HepG2 (cell line): Measurements from ENCODE around the gene MSI2. TPM values are rescaled to one million over a fixed set of nuclear protein-coding genes. Genes with fewer than 3 reads are reported as not detected.

Source experiments
- CBX1 ChIP-seq: IDR thresholded peaks from one replicate; pipeline ENCODE4 v1.6.1; 2016; ENCODE audit warnings: antibody characterized with exemption, low read depth
- CENPT ChIP-seq: sonication (generic); formaldehyde crosslinking; IDR thresholded peaks from 2 replicates; pipeline ENCODE4 v1.8.0; 2022; ENCODE audit warnings: low read depth, mild to moderate bottlenecking, moderate library complexity, missing genetic modification reagents
- ESRRA ChIP-seq: sonication (generic); formaldehyde crosslinking; IDR thresholded peaks from 2 replicates; pipeline ENCODE4 v1.5.1; 2020; ENCODE audit warnings: mild to moderate bottlenecking, low read depth, missing genetic modification reagents
- ETV6 ChIP-seq: sonication (generic); formaldehyde crosslinking; conservative IDR thresholded peaks from 2 replicates; pipeline ENCODE4 v1.4.0; 2020; ENCODE audit warnings: missing genetic modification reagents
- GABPA ChIP-seq, 2 experiments: IDR thresholded peaks; 2 replicates each; pipeline ENCODE4 v1.6.1; 2011 to 2016; ENCODE audit warnings: low read depth in 2 of 2, low read length in 1 of 2, missing biosample characterization in 1 of 2, missing genetic modification characterization in 1 of 2
- GLI4 ChIP-seq: sonication (generic); formaldehyde crosslinking; IDR thresholded peaks from 2 replicates; pipeline ENCODE4 v1.5.1; 2020; ENCODE audit warnings: missing genetic modification reagents, mild to moderate bottlenecking, moderate library complexity, borderline replicate concordance
- MTA3 ChIP-seq: sonication (generic); formaldehyde crosslinking; IDR thresholded peaks from 2 replicates; pipeline ENCODE4 v1.4.0; 2020; ENCODE audit warnings: missing genetic modification reagents
- NONO ChIP-seq, 2 experiments: fragments of 450-650 bp in 1 of 2; sonication (generic) in 1 of 2; formaldehyde crosslinking in 1 of 2; IDR thresholded peaks in 1 of 2; conservative IDR thresholded peaks in 1 of 2; 2 replicates each; pipeline versions ENCODE4 v1.6.1 to v1.8.0; 2017 to 2022; ENCODE audit warnings: mild to moderate bottlenecking in 1 of 2, missing genetic modification reagents in 1 of 2, moderate library complexity in 1 of 2
- ZKSCAN8 ChIP-seq: IDR thresholded peaks from 2 replicates; pipeline ENCODE4 v1.6.1; 2016; ENCODE audit warnings: borderline replicate concordance, missing genetic modification reagents, missing compliant biosample characterization
- ZNF598 ChIP-seq: sonication (generic); formaldehyde crosslinking; IDR thresholded peaks from 2 replicates; pipeline ENCODE4 v1.5.1; 2020; ENCODE audit warnings: mild to moderate bottlenecking, missing genetic modification reagents, borderline replicate concordance
- polyA plus RNA-seq, 8 experiments: library from polyadenylated mRNA; depleted of rRNA in 3 of 8; stranded (reverse) in 7 of 8; unstranded in 1 of 8; fragments of >200 nt; fragmentation: Illumina TruSeq in 4 of 8; extraction: Trizol in 4 of 8; gene quantifications; 2 replicates each; pipeline versions ENCODE4 v1.2.1 to v1.2.3, GENCODE V29; 2011 to 2016; ENCODE audit warnings: low read depth in 4 of 8, missing spikeins in 1 of 8, mixed read lengths in 1 of 8; ENCODE audit not compliant: insufficient read depth in 1 of 8
- total RNA-seq, 5 experiments: library from RNA; depleted of rRNA; stranded (reverse); fragments of >200 nt; fragmentation: Illumina TruSeq; extraction: Trizol; gene quantifications; 2 replicates each; pipeline ENCODE4 v1.2.3, GENCODE V29; 2016; ENCODE audit warnings: low read depth in 1 of 5
- TF ChIP-seq, protein P1 (sequence below): sonication (generic); formaldehyde crosslinking; IDR thresholded peaks from 2 replicates; pipeline ENCODE4 v1.4.0; 2020; ENCODE audit warnings: missing genetic modification reagents, borderline replicate concordance
- TF ChIP-seq, protein P2 (sequence below): sonication (generic); formaldehyde crosslinking; IDR thresholded peaks from 2 replicates; pipeline ENCODE4 v1.9.0; 2021; ENCODE audit warnings: mild to moderate bottlenecking, missing genetic modification reagents
- TF ChIP-seq, protein P3 (sequence below): sonication (generic); formaldehyde crosslinking; IDR thresholded peaks from 2 replicates; pipeline ENCODE4 v1.5.0; 2020; ENCODE audit warnings: mild to moderate bottlenecking, missing genetic modification reagents
- TF ChIP-seq, protein P4 (sequence below): IDR thresholded peaks from 2 replicates; pipeline ENCODE4 v1.6.1; 2016; ENCODE audit warnings: control low read depth

The MSI2 gene
- total and polyA plus RNA-seq, 2 of the 13 experiments (the other 11 are each of a cell fraction or from before 2014, with no cell fraction given): 77.5 to 78.4 TPM

DNA sequence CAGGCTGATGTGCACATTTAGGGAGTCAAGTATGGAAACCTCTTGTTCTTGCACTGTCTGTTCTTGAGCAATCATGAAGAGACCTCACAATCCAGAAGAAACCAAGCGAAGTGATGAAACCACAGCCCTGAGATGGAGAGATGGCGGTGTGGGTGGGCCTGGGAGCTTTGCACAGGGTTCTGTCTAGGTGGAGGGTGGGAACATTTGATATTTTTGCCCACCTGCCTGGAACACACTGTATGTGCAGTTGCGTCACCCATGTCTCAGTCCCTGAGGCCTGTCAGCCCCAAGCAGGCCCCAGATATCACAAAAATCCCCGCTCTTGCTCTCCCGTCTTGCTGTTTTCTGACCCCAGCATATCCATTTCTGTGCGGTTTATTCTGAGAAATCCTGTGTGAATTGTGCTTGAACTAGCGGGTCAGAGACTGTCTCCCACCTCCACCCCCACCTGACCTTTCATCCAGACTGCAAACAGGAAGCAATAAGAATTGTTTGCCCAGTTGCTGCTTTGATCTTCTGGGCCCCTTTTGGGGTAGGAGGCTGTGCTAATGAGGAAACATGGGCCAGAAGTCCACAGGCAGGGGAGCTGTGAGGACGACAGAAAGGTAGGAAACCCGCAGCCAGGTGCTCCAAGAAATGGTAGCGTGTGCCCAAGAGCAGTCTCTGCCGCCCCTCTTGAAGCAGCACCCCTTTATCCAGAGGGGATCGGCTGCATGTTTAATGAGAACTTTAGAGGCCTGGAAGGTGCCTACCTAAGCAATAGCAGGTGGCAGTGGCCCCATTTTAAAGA, 304.9 kb downstream of the MSI2 start (continued):
- TF ChIP-seq, protein P1, sequence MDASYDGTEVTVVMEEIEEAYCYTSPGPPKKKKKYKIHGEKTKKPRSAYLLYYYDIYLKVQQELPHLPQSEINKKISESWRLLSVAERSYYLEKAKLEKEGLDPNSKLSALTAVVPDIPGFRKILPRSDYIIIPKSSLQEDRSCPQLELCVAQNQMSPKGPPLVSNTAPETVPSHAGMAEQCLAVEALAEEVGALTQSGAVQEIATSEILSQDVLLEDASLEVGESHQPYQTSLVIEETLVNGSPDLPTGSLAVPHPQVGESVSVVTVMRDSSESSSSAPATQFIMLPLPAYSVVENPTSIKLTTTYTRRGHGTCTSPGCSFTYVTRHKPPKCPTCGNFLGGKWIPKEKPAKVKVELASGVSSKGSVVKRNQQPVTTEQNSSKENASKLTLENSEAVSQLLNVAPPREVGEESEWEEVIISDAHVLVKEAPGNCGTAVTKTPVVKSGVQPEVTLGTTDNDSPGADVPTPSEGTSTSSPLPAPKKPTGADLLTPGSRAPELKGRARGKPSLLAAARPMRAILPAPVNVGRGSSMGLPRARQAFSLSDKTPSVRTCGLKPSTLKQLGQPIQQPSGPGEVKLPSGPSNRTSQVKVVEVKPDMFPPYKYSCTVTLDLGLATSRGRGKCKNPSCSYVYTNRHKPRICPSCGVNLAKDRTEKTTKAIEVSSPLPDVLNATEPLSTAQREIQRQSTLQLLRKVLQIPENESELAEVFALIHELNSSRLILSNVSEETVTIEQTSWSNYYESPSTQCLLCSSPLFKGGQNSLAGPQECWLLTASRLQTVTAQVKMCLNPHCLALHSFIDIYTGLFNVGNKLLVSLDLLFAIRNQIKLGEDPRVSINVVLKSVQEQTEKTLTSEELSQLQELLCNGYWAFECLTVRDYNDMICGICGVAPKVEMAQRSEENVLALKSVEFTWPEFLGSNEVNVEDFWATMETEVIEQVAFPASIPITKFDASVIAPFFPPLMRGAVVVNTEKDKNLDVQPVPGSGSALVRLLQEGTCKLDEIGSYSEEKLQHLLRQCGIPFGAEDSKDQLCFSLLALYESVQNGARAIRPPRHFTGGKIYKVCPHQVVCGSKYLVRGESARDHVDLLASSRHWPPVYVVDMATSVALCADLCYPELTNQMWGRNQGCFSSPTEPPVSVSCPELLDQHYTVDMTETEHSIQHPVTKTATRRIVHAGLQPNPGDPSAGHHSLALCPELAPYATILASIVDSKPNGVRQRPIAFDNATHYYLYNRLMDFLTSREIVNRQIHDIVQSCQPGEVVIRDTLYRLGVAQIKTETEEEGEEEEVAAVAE (CRISPR knock-in tag): peak; percentile 97
- no peak for TF ChIP-seq ZNF598 (CRISPR knock-in tag)
- TF ChIP-seq GLI4 (CRISPR knock-in tag): peak; percentile 56; the same call in 1 of the 2 replicates
- peak; percentile 97 for TF ChIP-seq ETV6 (CRISPR knock-in tag)
- no peak for TF ChIP-seq GABPA (IDR thresholded peaks at IDR 0.05; ENCODE audit: low read depth, low read length)
- peak; percentile 85 for TF ChIP-seq GABPA (CRISPR knock-in tag; IDR thresholded peaks at IDR 0.05; ENCODE audit: low read depth)
- TF ChIP-seq, protein P2, sequence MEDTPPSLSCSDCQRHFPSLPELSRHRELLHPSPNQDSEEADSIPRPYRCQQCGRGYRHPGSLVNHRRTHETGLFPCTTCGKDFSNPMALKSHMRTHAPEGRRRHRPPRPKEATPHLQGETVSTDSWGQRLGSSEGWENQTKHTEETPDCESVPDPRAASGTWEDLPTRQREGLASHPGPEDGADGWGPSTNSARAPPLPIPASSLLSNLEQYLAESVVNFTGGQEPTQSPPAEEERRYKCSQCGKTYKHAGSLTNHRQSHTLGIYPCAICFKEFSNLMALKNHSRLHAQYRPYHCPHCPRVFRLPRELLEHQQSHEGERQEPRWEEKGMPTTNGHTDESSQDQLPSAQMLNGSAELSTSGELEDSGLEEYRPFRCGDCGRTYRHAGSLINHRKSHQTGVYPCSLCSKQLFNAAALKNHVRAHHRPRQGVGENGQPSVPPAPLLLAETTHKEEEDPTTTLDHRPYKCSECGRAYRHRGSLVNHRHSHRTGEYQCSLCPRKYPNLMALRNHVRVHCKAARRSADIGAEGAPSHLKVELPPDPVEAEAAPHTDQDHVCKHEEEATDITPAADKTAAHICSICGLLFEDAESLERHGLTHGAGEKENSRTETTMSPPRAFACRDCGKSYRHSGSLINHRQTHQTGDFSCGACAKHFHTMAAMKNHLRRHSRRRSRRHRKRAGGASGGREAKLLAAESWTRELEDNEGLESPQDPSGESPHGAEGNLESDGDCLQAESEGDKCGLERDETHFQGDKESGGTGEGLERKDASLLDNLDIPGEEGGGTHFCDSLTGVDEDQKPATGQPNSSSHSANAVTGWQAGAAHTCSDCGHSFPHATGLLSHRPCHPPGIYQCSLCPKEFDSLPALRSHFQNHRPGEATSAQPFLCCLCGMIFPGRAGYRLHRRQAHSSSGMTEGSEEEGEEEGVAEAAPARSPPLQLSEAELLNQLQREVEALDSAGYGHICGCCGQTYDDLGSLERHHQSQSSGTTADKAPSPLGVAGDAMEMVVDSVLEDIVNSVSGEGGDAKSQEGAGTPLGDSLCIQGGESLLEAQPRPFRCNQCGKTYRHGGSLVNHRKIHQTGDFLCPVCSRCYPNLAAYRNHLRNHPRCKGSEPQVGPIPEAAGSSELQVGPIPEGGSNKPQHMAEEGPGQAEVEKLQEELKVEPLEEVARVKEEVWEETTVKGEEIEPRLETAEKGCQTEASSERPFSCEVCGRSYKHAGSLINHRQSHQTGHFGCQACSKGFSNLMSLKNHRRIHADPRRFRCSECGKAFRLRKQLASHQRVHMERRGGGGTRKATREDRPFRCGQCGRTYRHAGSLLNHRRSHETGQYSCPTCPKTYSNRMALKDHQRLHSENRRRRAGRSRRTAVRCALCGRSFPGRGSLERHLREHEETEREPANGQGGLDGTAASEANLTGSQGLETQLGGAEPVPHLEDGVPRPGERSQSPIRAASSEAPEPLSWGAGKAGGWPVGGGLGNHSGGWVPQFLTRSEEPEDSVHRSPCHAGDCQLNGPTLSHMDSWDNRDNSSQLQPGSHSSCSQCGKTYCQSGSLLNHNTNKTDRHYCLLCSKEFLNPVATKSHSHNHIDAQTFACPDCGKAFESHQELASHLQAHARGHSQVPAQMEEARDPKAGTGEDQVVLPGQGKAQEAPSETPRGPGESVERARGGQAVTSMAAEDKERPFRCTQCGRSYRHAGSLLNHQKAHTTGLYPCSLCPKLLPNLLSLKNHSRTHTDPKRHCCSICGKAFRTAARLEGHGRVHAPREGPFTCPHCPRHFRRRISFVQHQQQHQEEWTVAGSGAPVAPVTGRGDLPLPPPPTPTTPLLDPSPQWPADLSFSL (CRISPR knock-in tag): peak; percentile 88; the same call in 1 of the 2 replicates
- no peak for TF ChIP-seq CENPT (CRISPR knock-in tag)
- peak; percentile 97 for TF ChIP-seq ZKSCAN8 (CRISPR knock-in tag)
- TF ChIP-seq MTA3 (CRISPR knock-in tag): no peak
- no peak for TF ChIP-seq NONO (IDR thresholded peaks at IDR 0.05)
- TF ChIP-seq NONO (CRISPR knock-in tag; conservative IDR thresholded peaks at IDR 0.05): peak; percentile 99
- TF ChIP-seq ESRRA (CRISPR knock-in tag): peak; percentile 96
- TF ChIP-seq, protein P3, sequence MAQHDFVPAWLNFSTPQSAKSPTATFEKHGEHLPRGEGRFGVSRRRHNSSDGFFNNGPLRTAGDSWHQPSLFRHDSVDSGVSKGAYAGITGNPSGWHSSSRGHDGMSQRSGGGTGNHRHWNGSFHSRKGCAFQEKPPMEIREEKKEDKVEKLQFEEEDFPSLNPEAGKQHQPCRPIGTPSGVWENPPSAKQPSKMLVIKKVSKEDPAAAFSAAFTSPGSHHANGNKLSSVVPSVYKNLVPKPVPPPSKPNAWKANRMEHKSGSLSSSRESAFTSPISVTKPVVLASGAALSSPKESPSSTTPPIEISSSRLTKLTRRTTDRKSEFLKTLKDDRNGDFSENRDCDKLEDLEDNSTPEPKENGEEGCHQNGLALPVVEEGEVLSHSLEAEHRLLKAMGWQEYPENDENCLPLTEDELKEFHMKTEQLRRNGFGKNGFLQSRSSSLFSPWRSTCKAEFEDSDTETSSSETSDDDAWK (CRISPR knock-in tag): no peak
- TF ChIP-seq, protein P4, sequence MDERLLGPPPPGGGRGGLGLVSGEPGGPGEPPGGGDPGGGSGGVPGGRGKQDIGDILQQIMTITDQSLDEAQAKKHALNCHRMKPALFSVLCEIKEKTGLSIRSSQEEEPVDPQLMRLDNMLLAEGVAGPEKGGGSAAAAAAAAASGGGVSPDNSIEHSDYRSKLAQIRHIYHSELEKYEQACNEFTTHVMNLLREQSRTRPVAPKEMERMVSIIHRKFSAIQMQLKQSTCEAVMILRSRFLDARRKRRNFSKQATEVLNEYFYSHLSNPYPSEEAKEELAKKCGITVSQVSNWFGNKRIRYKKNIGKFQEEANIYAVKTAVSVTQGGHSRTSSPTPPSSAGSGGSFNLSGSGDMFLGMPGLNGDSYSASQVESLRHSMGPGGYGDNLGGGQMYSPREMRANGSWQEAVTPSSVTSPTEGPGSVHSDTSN (CRISPR knock-in tag): no peak
- peak; percentile 80 for TF ChIP-seq CBX1
